DMS 273 treated with DMSO at 0.1 percent for 48 hours (cell line): ENCODE measurements around the gene ADK.
"Not testable (repeated sequence)": the region's sequence is repeated elsewhere in the genome, so short reads cannot be mapped to it uniquely, and the experiment has no call there.

Experiments
- DNase-seq: peaks from one replicate; lab custom pipeline; 2025; lab: John Stamatoyannopoulos, UW

Gene ADK

DNA sequence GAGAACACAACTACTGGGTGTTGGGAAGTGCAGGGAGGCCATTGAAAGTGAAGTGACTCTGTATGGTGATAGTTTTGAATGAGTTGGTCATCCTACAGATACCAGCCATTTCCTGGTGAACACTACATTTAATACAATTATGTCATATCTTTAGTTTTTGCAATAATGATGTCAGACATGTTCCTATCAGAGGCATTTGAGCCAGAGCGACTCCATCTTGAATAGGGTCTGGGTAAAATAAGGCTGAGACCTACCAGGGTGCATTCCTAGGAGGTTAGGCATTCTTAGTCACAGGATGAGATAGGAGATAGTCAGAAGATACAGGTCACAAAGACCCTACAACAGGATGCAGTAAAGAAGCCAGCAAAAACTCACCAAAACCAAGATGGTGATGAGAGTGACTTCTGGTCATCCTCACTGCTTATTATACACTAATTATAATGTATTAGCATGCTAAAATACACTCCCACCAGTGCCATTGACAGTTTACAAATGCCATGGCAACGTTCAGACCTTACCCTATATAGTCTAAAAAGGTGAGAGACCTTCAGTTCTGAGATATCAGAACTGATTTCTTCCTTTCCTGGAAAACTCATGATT, 28.2 kb downstream of the ADK start:
- DNase-seq = no peak

DNA sequence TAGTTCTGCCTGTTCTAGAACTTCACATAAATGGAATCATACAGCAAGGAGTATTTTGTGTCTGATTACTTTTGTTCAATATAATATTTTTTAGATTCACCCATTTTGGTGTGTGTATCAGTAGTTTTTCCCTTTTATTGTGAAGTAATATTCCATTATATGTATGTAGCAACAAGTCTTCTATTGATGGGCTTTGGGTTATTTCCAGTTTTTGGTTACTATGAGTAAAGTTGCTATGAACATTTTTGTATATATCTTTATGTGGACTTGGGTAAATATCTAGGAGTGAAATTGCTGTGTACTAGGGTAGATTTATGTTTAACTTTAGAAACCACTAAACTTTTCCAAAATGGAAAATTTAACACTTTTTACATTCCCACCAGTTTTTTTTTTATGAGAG, 35.7 kb downstream of the ADK start:
- no peak for DNase-seq

DNA sequence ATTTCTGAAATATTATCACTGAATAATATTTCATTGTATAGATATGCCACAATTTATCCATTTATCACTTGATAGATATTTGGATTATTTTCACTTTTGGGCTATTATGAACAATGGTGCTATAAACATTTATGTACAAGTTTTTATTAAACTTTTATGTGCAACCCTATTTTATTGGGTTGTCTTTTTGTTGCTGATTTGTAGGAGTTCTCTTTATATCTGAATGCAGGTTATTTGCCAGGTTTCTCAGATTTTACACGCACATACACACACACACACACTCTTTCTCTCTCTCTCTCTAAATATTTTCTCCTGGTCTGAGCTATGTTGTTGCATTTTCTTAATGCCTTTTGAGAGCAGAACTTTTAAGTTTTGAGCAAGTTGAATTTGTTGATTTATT, 36.2 kb downstream of the ADK start:
- no peak for DNase-seq

DNA sequence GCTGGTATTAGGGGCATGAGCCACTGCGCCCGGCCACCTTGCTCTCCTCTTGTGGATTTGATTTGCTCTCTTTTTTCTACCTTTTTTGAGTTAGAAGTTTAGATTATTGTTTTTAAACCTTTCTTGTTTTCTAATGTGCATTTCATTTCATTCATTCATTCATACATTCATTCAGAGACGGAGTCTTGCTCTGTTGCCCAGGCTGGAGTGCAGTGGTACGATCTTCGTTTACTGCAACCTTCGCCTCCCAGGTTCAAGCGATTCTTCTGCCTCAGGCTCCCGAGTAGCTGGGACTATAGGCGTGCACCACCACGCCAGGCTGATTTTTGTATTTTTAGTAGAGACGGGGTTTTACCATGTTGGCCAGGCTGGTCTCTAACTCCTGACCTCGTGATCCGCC, 37.6 kb downstream of the ADK start:
- DNase-seq = not testable (repeated sequence)

DNA sequence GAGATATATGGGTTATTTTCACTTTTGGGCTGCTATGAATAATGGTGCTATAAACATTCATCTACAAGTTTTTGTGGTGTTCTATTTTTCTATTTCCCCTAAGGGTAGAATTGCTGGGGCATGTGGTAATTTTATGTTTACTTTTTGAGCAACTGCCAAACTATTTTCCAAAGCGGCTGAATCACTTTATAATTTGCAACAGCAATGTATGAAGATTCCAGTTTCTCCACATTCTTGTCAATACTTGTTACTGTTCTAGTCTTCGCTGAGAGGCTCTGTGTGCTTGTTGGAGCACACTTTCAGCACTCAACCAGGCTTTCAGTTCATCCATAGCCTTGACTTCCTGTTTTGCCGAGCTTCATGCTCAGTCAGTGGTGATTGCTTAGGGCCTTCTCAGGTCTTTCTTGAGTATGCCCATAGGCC, 39.0 kb downstream of the ADK start:
- no peak for DNase-seq

DNA sequence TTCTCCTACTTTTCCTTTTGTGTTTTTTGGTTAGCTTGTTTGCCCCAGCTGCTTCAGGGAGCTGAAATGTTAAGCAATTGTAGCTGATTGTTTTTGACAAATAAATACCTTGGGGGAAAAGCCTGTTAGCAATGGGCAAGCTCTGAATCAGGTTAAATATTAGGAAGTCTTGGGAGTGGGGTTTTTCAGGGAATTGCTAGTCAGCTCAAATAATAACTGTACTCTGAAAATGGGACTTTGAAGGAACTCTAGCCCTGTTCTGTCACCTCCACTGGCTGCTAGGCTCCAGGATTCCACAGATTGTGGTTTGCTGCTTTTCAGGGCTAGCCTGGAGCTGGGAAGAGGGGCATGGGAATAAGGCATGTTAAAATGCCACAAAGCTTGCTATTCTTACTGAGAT, 39.5 kb downstream of the ADK start:
- DNase-seq = no peak

DNA sequence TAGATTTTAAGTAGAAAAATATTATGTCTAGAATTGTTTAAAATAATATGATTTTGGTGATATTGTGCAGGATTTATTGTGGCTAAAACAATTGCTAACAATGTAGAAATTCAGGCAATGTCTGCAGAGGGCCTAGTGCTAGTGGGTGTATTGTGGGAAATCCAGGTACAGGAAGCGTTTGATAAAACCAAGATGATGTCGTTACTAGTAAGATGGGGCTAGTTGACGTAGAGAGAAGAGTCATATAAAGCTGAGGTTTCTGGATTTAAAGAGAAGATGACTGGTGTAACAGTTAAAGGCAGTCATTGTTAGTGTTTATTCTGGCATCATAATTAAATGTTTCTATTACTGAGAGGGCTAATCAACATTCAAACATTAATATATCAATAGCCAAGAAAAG, 43.5 kb downstream of the ADK start:
- DNase-seq = no peak

DNA sequence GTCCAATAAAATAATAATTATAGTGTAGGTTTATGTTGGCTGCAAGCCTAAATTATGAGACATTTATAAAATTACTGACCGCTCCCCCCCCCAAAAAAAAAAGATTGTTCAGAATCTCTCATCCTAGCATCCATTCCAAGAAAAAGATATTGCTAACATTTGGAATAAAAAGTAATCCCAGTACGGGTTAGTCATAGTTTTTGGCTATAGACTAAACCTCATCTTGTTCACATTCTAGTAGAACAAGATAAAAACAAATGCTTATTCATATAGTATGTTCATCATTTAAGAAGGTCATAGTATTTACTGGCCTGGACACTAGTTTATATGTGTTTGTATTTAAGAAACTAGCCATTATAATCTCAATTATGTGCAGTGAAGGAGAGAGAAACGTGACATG, 44.0 kb downstream of the ADK start:
- no peak for DNase-seq

DNA sequence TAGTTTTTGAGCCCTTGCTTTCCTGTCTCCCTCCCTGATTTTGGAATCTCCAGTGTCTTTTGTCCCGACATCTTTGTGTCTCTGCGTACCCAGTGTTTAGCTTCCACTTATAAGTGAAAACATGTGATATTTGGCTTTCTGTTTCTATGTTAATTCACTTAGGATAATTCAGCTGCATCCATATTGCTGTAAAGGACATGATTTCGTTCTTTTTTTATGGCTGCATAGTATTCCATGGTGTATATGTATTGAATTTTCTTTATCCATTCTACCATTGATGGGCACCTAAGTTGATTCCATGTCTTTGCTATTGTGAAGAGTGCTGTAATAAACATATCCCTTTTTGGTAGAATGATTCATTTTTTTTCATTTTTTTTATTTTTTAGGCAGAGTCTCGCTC, 48.3 kb downstream of the ADK start:
- DNase-seq = no peak

DNA sequence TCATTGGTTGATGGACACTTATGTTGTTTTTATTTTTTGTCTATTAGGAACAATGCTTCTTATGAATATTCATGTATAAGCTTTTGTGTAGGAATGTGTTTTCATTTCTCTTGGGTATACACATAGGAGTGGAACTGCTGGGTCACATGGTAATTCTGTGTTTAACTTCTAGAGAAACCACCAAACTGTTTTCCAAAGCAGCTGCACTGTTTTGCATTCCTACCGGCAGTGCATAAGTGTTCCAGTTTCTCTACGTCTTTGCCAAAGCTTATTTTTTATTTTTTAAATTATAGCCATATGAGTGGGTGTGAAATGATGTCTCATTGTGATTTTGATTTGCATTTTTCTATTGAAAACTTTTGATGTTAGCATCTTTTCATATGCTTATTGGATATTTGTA, 51.3 kb downstream of the ADK start:
- DNase-seq = no peak

DNA sequence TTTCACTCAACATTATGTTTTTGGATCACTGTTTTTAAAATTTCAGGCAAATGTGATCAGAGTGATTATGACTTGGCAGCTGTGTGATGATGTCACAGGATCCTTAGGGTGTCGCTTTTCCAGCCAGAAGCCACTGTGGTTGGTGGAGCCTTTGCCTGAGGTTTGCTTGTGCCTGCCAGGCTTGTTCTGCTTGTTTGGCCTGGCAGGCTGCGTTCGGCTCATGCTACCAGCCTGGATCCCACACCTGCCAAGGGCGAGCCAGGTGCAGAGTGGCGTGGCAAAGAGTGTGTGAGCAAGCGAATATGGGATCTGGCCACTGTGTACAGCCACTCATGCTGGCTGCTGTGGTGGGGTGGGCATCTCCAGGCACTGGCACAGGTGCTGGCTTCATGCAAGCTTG, 55.7 kb downstream of the ADK start:
- no peak for DNase-seq

DNA sequence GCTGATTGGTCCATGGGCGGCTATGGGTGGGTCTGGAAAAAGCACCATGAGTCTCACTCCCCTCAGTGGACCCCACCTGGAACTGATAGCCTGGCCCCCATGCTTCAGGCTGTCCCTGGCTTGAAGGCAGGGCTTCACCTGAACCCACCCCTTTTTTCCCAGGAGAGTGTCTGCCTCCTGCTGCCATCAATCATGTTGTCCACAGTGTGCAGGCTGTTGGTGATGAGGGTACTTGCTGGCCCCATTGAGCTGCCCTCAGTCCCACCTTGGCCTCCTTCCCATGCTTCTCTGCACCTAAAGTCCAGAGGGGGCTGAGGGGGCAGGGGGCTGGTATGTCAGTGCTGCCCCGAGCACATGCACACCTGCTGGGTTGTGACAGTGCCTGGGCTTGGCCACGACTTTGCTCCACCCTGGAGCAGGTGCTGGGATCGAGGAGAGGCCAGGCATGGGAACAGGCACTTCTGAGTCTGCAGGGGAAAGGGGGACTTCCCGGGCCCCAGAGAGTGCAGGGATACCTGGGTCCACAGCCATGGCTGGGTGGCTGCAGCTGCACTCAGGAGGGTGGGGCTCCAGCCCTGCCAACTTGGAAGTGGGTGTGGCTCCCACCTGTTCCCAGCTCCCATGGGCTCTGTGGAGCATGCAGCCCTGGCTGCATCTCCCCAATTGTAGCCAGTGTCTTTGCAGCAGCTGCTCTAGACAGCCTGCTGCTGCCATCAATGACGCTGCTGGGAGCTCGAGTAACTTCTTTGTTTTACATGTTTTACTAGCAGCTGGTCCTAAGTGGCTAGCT, 56.9 kb downstream of the ADK start:
- no peak for DNase-seq

DNA sequence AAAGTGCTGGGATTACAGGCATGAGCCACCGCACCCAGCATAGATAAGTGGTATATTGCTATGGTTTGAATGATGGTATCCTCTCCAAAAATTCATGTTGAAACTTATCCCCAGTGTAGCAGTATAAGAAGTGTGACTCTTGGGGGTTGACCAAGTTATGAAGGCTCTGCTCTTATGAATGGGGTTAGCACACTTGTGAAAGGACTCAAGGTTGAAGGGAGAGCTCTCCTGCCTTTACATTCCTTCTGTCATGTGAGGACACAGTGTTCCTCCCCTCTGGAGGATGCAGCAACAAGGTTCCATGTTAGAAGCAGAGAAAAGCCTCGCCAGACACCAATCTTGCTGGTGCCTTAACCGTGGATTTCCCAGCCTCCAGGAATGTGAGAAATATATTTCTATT, 58.0 kb downstream of the ADK start:
- no peak for DNase-seq

DNA sequence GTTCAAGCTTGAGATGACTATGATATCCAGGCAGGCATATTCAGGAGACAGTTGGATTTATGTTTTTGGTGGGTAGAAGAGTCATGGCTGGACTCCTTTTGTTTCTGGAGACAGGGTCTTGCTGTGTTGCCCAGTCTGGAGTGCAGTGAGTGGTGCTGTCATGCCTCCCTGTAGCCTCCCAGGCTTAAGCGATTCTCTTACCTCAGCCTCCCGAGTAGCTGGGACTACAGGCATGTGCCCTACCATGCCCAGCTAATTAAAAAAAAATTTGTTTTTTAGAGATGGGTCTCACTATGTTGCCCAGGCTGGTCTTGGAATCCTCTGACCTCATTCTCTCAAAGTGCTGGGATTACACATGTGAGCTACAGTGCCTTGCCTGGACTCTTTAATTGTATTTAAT, 62.0 kb downstream of the ADK start:
- DNase-seq = no peak

DNA sequence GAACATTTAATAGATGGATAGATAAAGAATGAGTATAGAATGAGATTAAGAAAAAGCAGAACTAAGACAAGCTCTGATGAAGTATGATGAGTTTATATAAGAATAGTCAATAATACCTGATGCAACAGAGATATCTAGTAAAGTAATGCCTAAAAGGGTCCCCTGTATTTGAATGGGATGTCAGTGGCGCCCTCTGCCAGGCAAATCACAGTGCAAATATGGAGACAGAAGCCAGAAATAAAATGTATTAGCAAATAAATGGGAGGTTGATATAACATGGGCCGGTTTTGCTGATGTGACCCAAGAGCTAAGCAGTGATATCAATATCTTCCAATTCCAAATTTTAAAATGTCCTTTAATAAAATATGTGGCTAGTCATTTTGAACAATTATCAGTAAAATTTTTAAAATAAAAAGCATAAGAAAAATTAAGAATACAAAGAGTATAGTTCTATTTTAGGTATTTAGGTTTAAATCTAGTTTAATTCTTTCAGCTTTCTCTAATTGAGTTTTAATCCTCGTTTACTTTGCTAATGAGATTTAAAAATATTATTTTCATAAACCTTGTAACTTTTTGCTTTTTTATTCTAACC, 62.6 kb downstream of the ADK start:
- no peak for DNase-seq

DNA sequence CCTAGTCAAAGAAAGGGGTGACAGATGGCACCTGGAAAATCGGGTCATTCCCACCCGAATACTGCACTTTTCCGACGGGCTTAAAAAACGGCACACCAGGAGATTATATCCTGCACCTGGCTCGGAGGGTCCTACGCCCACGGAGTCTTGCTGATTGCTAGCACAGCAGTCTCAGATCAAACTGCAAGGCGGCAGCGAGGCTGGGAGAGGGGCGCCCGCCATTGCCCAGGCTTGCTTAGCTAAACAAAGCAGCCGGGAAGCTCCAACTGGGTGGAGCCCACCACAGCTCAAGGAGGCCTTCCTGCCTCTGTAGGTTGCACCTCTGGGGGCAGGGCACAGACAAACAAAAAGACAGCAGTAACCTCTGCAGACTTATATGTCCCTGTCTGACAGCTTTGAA, 66.1 kb downstream of the ADK start:
- DNase-seq = not testable (repeated sequence)

DNA sequence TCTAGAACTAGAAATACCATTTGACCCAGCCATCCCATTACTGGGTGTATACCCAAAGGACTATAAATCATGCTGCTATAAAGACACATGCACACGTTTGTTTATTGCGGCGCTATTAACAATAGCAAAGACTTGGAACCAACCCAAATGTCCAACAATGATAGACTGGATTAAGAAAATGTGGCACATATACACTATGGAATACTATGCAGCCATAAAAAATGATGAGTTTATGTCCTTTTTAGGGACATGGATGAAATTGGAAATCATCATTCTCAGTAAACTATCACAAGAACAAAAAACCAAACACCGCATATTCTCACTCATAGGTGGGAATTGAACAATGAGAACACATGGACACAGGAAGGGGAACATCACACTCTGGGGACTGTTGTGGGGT, 71.4 kb downstream of the ADK start:
- not testable (repeated sequence) for DNase-seq

DNA sequence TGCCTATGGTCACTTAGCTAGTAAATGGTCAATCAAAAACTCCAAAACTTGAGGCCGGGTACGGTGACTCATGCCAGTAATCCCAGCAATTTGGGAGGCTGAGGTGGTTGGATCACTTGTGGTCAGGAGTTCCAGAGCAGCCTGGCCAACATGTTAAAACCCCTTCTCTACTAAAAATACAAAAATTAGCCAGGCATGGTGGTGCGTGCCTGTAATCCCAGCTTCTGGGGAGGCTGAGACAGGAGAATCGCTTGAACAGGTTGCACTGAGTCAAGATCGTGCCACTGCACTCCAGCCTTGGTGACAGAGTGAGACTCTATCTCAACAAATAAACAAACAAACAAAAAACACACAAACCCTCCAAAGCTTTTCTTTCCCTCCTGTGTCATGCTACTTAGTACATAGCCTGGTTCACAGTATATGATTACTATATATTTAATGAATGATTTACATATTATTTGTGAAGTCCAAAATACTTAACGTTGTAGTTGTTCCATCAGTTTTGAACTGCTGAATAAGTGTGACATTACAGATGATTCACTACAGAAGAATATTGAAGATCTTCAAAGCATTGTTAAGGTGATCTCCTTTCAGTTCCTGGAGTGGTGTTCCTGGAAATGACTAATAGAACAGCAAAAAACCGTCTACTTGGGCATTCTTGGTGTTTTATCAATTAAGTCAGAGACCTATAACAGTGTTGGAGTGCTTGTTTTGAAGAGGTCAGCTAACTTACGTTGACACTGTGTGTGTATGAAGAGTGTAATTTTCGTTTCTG, 72.9 kb downstream of the ADK start:
- no peak for DNase-seq

DNA sequence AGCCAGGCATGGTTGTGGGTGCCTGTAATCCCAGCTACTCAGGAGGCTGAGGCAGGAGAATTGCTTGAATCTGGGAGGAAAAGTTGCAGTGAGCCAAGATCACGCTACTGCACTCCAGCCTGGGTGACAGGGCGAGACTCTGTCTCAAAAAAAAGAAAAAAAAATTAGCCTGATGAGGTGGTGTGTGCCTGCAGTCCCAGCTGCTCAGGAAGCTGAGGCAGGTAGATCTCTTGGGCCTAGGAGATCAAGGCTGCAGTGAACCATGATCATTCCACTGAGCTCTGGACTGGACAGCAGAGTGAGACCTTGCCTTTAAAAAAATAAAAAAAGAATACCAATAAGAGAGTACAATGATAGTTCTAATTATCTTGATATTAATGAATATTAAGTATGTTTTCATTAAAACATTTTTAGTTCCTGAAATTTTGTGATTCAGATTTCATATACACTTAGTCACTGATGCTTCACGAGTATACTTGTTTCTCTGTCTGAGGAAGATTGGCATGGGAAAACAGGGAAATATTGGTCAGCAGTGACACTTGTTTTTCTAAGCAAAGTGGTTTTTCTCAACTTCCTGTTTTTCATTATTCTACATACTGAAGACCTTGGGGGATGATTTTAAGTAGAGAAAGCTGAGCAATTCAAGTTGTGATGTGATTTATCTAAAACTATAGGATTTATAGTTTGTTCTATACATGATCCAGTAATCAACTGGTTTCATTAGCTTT, 76.8 kb downstream of the ADK start:
- DNase-seq = no peak

DNA sequence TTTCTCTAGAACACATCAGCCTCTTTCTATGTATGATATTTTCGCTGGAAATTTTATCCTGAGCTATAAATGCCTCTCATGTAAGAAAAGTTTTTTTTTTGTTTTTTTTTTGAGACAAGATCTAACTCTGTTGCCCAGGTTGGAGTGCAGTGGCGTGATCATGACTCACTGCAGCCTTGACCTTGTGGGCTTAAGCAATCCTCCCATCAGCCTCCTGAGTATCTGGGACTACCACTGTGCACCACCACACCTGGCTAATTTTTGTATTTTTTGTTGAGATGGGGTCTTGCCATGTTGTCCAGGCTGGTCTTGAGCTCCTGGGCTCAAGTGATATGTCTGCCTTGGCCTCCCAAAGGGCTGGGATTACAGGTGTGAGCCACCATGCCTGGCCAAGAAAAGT, 80.4 kb downstream of the ADK start:
- DNase-seq = no peak

DNA sequence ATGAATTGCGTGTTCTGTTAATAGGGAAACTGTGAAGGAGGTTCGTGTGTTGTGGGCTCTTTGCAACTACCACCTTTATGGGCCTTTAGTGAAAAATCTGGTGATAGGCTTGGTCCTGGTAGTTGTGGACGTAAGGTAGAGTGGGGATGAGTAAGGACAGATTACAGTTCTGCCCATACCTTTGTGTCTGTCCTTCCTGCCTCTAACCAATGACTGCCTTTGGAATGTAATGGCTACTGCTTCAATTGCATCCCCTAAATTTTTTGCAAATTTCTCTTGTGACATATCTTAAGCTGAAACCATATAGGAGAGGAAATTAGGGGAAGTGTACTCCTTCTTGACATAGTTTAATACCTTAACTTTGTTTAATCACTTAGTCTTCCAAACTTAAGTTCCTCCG, 82.3 kb downstream of the ADK start:
- DNase-seq = no peak

DNA sequence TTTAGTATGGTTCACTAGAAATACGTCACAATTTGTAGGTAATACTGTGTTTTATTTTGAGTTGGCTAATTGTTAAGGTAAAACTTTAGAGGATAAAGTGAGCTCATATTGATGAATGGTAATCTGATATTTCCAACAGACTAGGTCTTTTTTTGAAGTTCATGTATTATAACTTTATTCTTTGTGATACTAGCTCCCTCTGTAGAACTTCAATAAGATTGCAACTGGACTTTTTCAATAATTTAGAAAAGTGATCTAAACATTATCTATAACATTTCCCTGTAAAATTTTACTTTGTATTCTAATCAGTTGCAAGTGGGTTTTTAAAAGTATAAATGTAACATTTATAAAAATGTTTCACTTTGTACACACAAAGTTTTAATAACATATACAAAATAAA, 83.5 kb downstream of the ADK start:
- DNase-seq = no peak
